H9 (cell line): ENCODE results near the gene BCCIP. TPM values are rescaled to one million over a fixed set of nuclear protein-coding genes. Genes with fewer than 3 reads are reported as not detected.

Source experiments
- DNase-seq: peaks from one replicate; pipeline ENCODE4 v3.0.0-alpha.2; 2017
- H2AFZ ChIP-seq: one replicate; pipeline ENCODE4 v1.6.1; 2013; ENCODE audit warnings: mild to moderate bottlenecking, low read length, control low read depth, moderate library complexity
- H2AK5ac ChIP-seq: 2 replicates; pipeline ENCODE4 v1.6.1; 2013; ENCODE audit warnings: low read length, control low read depth, mixed read lengths; ENCODE audit not compliant: insufficient read length
- H2BK120ac ChIP-seq: one replicate; pipeline ENCODE4 v1.6.1; 2013; ENCODE audit warnings: low read depth, mild to moderate bottlenecking, low read length, control low read depth, inconsistent platforms; ENCODE audit not compliant: poor library complexity, severe bottlenecking
- H2BK12ac ChIP-seq: 2 replicates; pipeline ENCODE4 v1.6.1; 2013; ENCODE audit warnings: low read length, control low read depth, mixed read lengths, low read depth; ENCODE audit not compliant: insufficient read length
- H2BK15ac ChIP-seq: 2 replicates; pipeline ENCODE4 v1.6.1; 2013; ENCODE audit warnings: low read depth, low read length, control low read depth
- H2BK20ac ChIP-seq: one replicate; pipeline ENCODE4 v1.6.1; 2013; ENCODE audit warnings: low read depth, mild to moderate bottlenecking, low read length, control low read depth, inconsistent platforms; ENCODE audit not compliant: poor library complexity, severe bottlenecking
- H2BK5ac ChIP-seq: 2 replicates; pipeline ENCODE4 v1.6.1; 2013; ENCODE audit warnings: low read length, control low read depth, mixed read lengths; ENCODE audit not compliant: insufficient read length
- H3K14ac ChIP-seq: 2 replicates; pipeline ENCODE4 v1.6.1; 2013; ENCODE audit warnings: low read length, control low read depth; ENCODE audit not compliant: insufficient read depth
- H3K18ac ChIP-seq: 2 replicates; pipeline ENCODE4 v1.6.1; 2013; ENCODE audit warnings: low read depth, mild to moderate bottlenecking, mixed read lengths, low read length, control low read depth; ENCODE audit not compliant: insufficient read length
- H3K23ac ChIP-seq: 2 replicates; pipeline ENCODE4 v1.6.1; 2013; ENCODE audit warnings: low read length, control low read depth, mixed read lengths, low read depth; ENCODE audit not compliant: insufficient read length
- H3K23me2 ChIP-seq: 2 replicates; pipeline ENCODE4 v1.6.1; 2013; ENCODE audit warnings: low read depth, mild to moderate bottlenecking, mixed read lengths, low read length, control low read depth; ENCODE audit not compliant: insufficient read length, poor library complexity, severe bottlenecking
- H3K27ac ChIP-seq: 2 replicates; pipeline ENCODE4 v1.5.1; 2013; ENCODE audit warnings: low read length, control low read depth, mixed read lengths, low read depth; ENCODE audit not compliant: insufficient read length
- H3K27me3 ChIP-seq: 2 replicates; pipeline ENCODE4 v1.6.1; 2013; ENCODE audit warnings: low read length, control low read depth, inconsistent platforms; ENCODE audit not compliant: insufficient read depth
- H3K4ac ChIP-seq: 2 replicates; pipeline ENCODE4 v1.6.1; 2013; ENCODE audit warnings: low read depth, mild to moderate bottlenecking, control low read depth, inconsistent platforms, low read length, moderate library complexity
- H3K4me1 ChIP-seq: 2 replicates; pipeline ENCODE4 v1.6.1; 2013; ENCODE audit warnings: low read length, control low read depth, inconsistent platforms; ENCODE audit not compliant: insufficient read depth
- H3K4me2 ChIP-seq: 2 replicates; pipeline ENCODE4 v1.6.1; 2013; ENCODE audit warnings: low read length, control low read depth, mixed read lengths; ENCODE audit not compliant: insufficient read length, insufficient read depth
- H3K56ac ChIP-seq: 2 replicates; pipeline ENCODE4 v1.6.1; 2013; ENCODE audit warnings: low read depth, mild to moderate bottlenecking, mixed read lengths, low read length, control low read depth; ENCODE audit not compliant: insufficient read length
- H3K79me1 ChIP-seq: 2 replicates; pipeline ENCODE4 v1.6.1; 2013; ENCODE audit warnings: low read depth, mild to moderate bottlenecking, moderate library complexity, low read length, control low read depth, inconsistent platforms; ENCODE audit not compliant: insufficient read depth, poor library complexity, severe bottlenecking
- H3K79me2 ChIP-seq: 2 replicates; pipeline ENCODE4 v1.6.1; 2013; ENCODE audit warnings: low read length, control low read depth, inconsistent platforms; ENCODE audit not compliant: insufficient read depth
- H3K9ac ChIP-seq: 2 replicates; pipeline ENCODE4 v1.6.1; 2013; ENCODE audit warnings: low read length, control low read depth, mixed read lengths; ENCODE audit not compliant: insufficient read length; ENCODE audit errors: extremely low read depth
- H3K9me3 ChIP-seq: one replicate; pipeline ENCODE4 v1.6.1; 2013; ENCODE audit warnings: low read depth, low read length, inconsistent platforms; ENCODE audit not compliant: control insufficient read depth
- H3T11ph ChIP-seq: one replicate; pipeline ENCODE4 v1.6.1; 2013; ENCODE audit warnings: mild to moderate bottlenecking, low read length, control low read depth, inconsistent platforms
- H4K20me1 ChIP-seq: one replicate; pipeline ENCODE4 v1.6.1; 2013; ENCODE audit not compliant: control insufficient read depth, insufficient read length, insufficient read depth
- H4K5ac ChIP-seq: 2 replicates; pipeline ENCODE4 v1.6.1; 2013; ENCODE audit warnings: low read depth, mild to moderate bottlenecking, mixed read lengths, low read length, control low read depth; ENCODE audit not compliant: insufficient read length
- H4K8ac ChIP-seq: replicated peaks from 2 replicates; pipeline ENCODE4 v1.6.1; 2013; ENCODE audit warnings: low read length, control low read depth, mixed read lengths, low read depth; ENCODE audit not compliant: insufficient read length
- H4K91ac ChIP-seq: 2 replicates; pipeline ENCODE4 v1.6.1; 2013; ENCODE audit warnings: low read depth, mild to moderate bottlenecking, moderate library complexity, mixed read lengths, low read length, control low read depth; ENCODE audit not compliant: insufficient read length
- H3K27ac Mint-ChIP-seq, 3 experiments: 2 replicates in 2 of 3; 3 replicates in 1 of 3; pipeline ENCODE4 v1.8.0; 2020 to 2021; ENCODE audit warnings: mixed read lengths in 3 of 3, mild to moderate bottlenecking in 1 of 3, moderate library complexity in 1 of 3
- H3K27me3 Mint-ChIP-seq: 2 replicates; pipeline ENCODE4 v1.8.0; 2021; ENCODE audit warnings: low read depth, mild to moderate bottlenecking, moderate library complexity, mixed read lengths
- H3K36me3 Mint-ChIP-seq, 3 experiments: 2 replicates in 2 of 3; 3 replicates in 1 of 3; pipeline ENCODE4 v1.8.0; 2020 to 2021; ENCODE audit warnings: low read depth in 3 of 3, mixed read lengths in 3 of 3; ENCODE audit not compliant: insufficient read depth in 1 of 3
- H3K4me1 Mint-ChIP-seq, 2 experiments: 2 replicates each; pipeline ENCODE4 v1.8.0; 2020; ENCODE audit warnings: mixed read lengths in 2 of 2
- H3K4me3 Mint-ChIP-seq, 2 experiments: 2 replicates in 1 of 2; 3 replicates in 1 of 2; pipeline ENCODE4 v1.8.0; 2020 to 2021; ENCODE audit warnings: mild to moderate bottlenecking in 2 of 2, mixed read lengths in 2 of 2, moderate library complexity in 1 of 2
- H3K9me3 Mint-ChIP-seq, 2 experiments: 2 replicates in 1 of 2; 3 replicates in 1 of 2; pipeline ENCODE4 v1.8.0; 2020; ENCODE audit warnings: mild to moderate bottlenecking in 2 of 2, mixed read lengths in 2 of 2, moderate library complexity in 1 of 2
- WGBS: extraction: QIAGEN DNeasy Blood & Tissue Kit; methylation state at CpG from one replicate; pipeline ENCODE4 v1.1.7; 2013; ENCODE audit warnings: missing lambda C conversion rate, low lambda C conversion rate, mixed read lengths; ENCODE audit not compliant: insufficient read length; ENCODE audit errors: extremely low coverage; 5-methylcytosine and 5-hydroxymethylcytosine counted together
- total RNA-seq: library from RNA; stranded (reverse); gene quantifications from 2 replicates; pipeline ENCODE4 v1.2.1, GENCODE V29; 2021
- TF ChIP-seq, protein P1 (sequence below): fragments of 200-600 bp; sonication (generic); conservative IDR thresholded peaks from 3 replicates; pipeline ENCODE4 v1.8.0; 2021; ENCODE audit warnings: antibody characterized with exemption, mild to moderate bottlenecking

Gene BCCIP
- total RNA-seq, 1 experiment from 2014 or later = 119 TPM

DNA sequence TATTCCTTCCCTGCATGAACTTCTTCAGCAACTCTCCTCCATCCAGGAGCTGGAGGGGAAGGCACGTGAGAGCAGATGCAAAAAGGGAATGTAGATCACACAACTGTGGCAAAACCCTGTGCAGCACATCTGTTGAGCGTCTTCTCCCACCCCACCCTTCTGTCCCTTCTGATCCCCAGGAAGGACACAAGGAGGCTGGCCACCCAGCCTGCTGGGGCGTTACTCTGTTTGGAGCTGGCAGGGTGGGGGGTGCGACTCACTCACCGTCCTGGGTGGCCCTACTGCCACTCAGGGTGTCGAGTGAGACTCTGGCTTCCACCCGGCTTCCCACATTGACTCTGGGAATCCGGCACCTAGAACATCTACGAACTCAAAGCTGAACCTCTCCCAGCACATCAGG lies 37.6 kb upstream of the BCCIP start:
- no peak overlapping the region for H2BK5ac ChIP-seq
- no peak for DNase-seq
- H2AFZ ChIP-seq = no peak overlapping the region
- no peak overlapping the region for H3K4me2 ChIP-seq
- no peaks in the 10 kb centered on the region for H3K79me2 ChIP-seq
- H3K18ac ChIP-seq = no peak overlapping the region
- H4K91ac ChIP-seq = no peak overlapping the region
- H3K27me3 ChIP-seq = no peaks in the 10 kb centered on the region
- no peak overlapping the region for H3K9ac ChIP-seq
- no peak overlapping the region for H3T11ph ChIP-seq
- H3K23me2 ChIP-seq = no peaks in the 10 kb centered on the region
- H3K27ac ChIP-seq = no peak overlapping the region
- H3K14ac ChIP-seq = no peak overlapping the region
- no peaks in the 10 kb centered on the region for H3K79me1 ChIP-seq
- H4K8ac ChIP-seq = no peak overlapping the region
- Mint-ChIP-seq H3K4me1 (no peaks in the 10 kb centered on the region), H3K27me3 (no peaks in the 10 kb centered on the region), H3K9me3 (no peaks in the 10 kb centered on the region), H3K27ac (no peak overlapping the region), H3K36me3 (no peaks in the 10 kb centered on the region; a peak in 3 of 7 replicates), H3K4me3 (no peak overlapping the region)
- H3K4ac ChIP-seq = no peak overlapping the region
- no peak overlapping the region for H2AK5ac ChIP-seq
- no peak overlapping the region for H2BK20ac ChIP-seq
- H3K56ac ChIP-seq = no peak overlapping the region
- TF ChIP-seq, protein P1, sequence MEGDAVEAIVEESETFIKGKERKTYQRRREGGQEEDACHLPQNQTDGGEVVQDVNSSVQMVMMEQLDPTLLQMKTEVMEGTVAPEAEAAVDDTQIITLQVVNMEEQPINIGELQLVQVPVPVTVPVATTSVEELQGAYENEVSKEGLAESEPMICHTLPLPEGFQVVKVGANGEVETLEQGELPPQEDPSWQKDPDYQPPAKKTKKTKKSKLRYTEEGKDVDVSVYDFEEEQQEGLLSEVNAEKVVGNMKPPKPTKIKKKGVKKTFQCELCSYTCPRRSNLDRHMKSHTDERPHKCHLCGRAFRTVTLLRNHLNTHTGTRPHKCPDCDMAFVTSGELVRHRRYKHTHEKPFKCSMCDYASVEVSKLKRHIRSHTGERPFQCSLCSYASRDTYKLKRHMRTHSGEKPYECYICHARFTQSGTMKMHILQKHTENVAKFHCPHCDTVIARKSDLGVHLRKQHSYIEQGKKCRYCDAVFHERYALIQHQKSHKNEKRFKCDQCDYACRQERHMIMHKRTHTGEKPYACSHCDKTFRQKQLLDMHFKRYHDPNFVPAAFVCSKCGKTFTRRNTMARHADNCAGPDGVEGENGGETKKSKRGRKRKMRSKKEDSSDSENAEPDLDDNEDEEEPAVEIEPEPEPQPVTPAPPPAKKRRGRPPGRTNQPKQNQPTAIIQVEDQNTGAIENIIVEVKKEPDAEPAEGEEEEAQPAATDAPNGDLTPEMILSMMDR = no peak
- H4K20me1 ChIP-seq = no peaks in the 10 kb centered on the region
- no peak overlapping the region for H4K5ac ChIP-seq
- H3K23ac ChIP-seq = no peak overlapping the region
- no peak overlapping the region for H2BK15ac ChIP-seq
- H3K4me1 ChIP-seq = no peaks in the 10 kb centered on the region
- WGBS = no CpG with 5 or more reads among the region's 9 CpGs
- H2BK12ac ChIP-seq = no peak overlapping the region
- H2BK120ac ChIP-seq = no peak overlapping the region
- no peaks in the 10 kb centered on the region for H3K9me3 ChIP-seq
